PC-9 (cell line): ENCODE measurements around the gene NSD2. TPM values are rescaled to one million over a fixed set of nuclear protein-coding genes. Genes with fewer than 3 reads are reported as not detected.

Experiments
- BruUV-seq: library from RNA; stranded (reverse); fragments of 400-500 nt; replicated peaks from 2 replicates; lab custom pipeline; 2021; lab: Mats Ljungman, UMichigan
- CTCF ChIA-PET: fragments of 300-600 bp; sonication (Branson Sonifier 250); formaldehyde crosslinking; loops from one replicate; lab custom pipeline; 2022; ENCODE audit warnings: antibody characterized with exemption; lab: Charles Lee
- POLR2A ChIA-PET: fragments of 300-600 bp; sonication (Branson Sonifier 250); formaldehyde crosslinking; loops from one replicate; lab custom pipeline; 2022; ENCODE audit warnings: antibody characterized with exemption; ENCODE audit not compliant: unreplicated experiment; lab: Charles Lee
- DNase-seq, 2 experiments: peaks; one replicate each; pipeline versions ENCODE4 v3.0.0 to v3.0.0-alpha.2; 2015 to 2022; ENCODE audit warnings: mixed read lengths in 1 of 2
- H2AFZ ChIP-seq: fragments of 200-600 bp; sonication (generic); 2 replicates; pipeline ENCODE4 v1.8.1; 2017; ENCODE audit warnings: antibody characterized with exemption
- H3F3A ChIP-seq: fragments of 200-600 bp; sonication (generic); 2 replicates; pipeline ENCODE4 v1.8.1; 2017; ENCODE audit warnings: antibody characterized with exemption, mild to moderate bottlenecking, low read depth; ENCODE audit not compliant: insufficient read depth
- H3K27ac ChIP-seq: fragments of 200-600 bp; sonication (generic); 2 replicates; pipeline ENCODE4 v1.6.1; 2016; ENCODE audit warnings: mixed run types
- H3K27me3 ChIP-seq: fragments of 200-600 bp; sonication (generic); 2 replicates; pipeline ENCODE4 v1.6.1; 2016; ENCODE audit warnings: low read depth, mixed run types; ENCODE audit not compliant: insufficient read depth
- H3K36me3 ChIP-seq: fragments of 200-600 bp; sonication (generic); 2 replicates; pipeline ENCODE4 v1.6.1; 2016; ENCODE audit warnings: low read depth, mixed run types
- H3K4me1 ChIP-seq: fragments of 200-600 bp; sonication (generic); replicated peaks from 2 replicates; pipeline ENCODE4 v1.6.1; 2016; ENCODE audit warnings: mixed run types; ENCODE audit not compliant: insufficient read depth
- H3K4me2 ChIP-seq: fragments of 200-600 bp; sonication (generic); 2 replicates; pipeline ENCODE4 v1.6.1; 2017; ENCODE audit warnings: mixed run types
- H3K4me3 ChIP-seq: fragments of 200-600 bp; sonication (generic); 2 replicates; pipeline ENCODE4 v1.6.1; 2016; ENCODE audit warnings: mixed run types
- H3K79me2 ChIP-seq: fragments of 200-600 bp; sonication (generic); 2 replicates; pipeline ENCODE4 v1.6.1; 2017; ENCODE audit warnings: low read depth, mixed run types
- H3K9me2 ChIP-seq: fragments of 200-600 bp; sonication (generic); 2 replicates; pipeline ENCODE4 v1.8.1; 2017; ENCODE audit warnings: mild to moderate bottlenecking; ENCODE audit not compliant: insufficient read depth
- H3K9me3 ChIP-seq: fragments of 200-600 bp; sonication (generic); 2 replicates; pipeline ENCODE4 v1.8.1; 2016; ENCODE audit warnings: low read depth; ENCODE audit not compliant: insufficient read depth
- H4K20me1 ChIP-seq: fragments of 200-600 bp; sonication (generic); 2 replicates; pipeline ENCODE4 v1.8.1; 2017; ENCODE audit not compliant: insufficient read depth
- CTCF ChIP-seq: fragments of 200-600 bp; sonication (generic); conservative IDR thresholded peaks from 2 replicates; pipeline ENCODE4 v1.6.1; 2017; ENCODE audit warnings: mixed run types, antibody characterized with exemption, mild to moderate bottlenecking, moderate library complexity
- EZH2 ChIP-seq: fragments of 200-600 bp; sonication (generic); IDR thresholded peaks from 2 replicates; pipeline ENCODE4 v1.8.0; 2017; ENCODE audit warnings: antibody characterized with exemption, low read depth
- intact Hi-C: fragments of 100-400 bp; cut with micrococcal nuclease; formaldehyde crosslinking; loops from one replicate; pipeline ENCODE4 v1.10.0; 2022; ENCODE audit not compliant: unreplicated experiment
- total RNA-seq: library from RNA; stranded (reverse); gene quantifications from 2 replicates; pipeline ENCODE4 v1.2.3, GENCODE V29; 2021

The NSD2 gene
- total RNA-seq, 1 experiment from 2014 or later: 176 TPM

GRCh38 chr4:1987296-1987695 is 116.1 kb downstream of the NSD2 start:
- no peaks in the 10 kb centered on the region for H3K4me1 ChIP-seq
- ChIA-PET POLR2A (no interaction called here), CTCF (no interaction called here)
- H3K27me3 ChIP-seq: no peaks in the 10 kb centered on the region
- H3K9me2 ChIP-seq: no peaks in the 10 kb centered on the region
- TF ChIP-seq EZH2 (no peak), CTCF (no peak)
- H3F3A ChIP-seq: peaks cover 5% of the 10 kb centered on the region; the same call in 1 of the 2 replicates
- H2AFZ ChIP-seq: no peak overlapping the region
- no peak overlapping the region for H3K4me2 ChIP-seq
- H3K27ac ChIP-seq: no peak overlapping the region
- H3K79me2 ChIP-seq: peaks cover 5% of the 10 kb centered on the region; the same call in 1 of the 2 replicates
- H3K36me3 ChIP-seq: 0 out of 2 replicates have a peak, but pooled peaks cover 10% of the 10 kb centered on the region
- no TSS peak for BruUV-seq
- intact Hi-C loops: no loop called here
- H3K4me3 ChIP-seq: no peak overlapping the region
- peaks cover 11% of the 10 kb centered on the region for H4K20me1 ChIP-seq
- no peak for DNase-seq
- H3K9me3 ChIP-seq: no peaks in the 10 kb centered on the region

GRCh38 chr4:1987721-1988326 is 116.6 kb downstream of the NSD2 start:
- Histone ChIP-seq H3F3A (no peaks in the 10 kb centered on the region; the same call in 1 of the 2 replicates), H3K4me1 (no peaks in the 10 kb centered on the region), H4K20me1 (peaks cover 6% of the 10 kb centered on the region), H3K27me3 (no peaks in the 10 kb centered on the region), H3K9me3 (no peaks in the 10 kb centered on the region), H2AFZ (no peak overlapping the region), H3K4me3 (no peak overlapping the region), H3K4me2 (no peak overlapping the region), H3K27ac (no peak overlapping the region), H3K79me2 (peaks cover 10% of the 10 kb centered on the region), H3K9me2 (no peaks in the 10 kb centered on the region), H3K36me3 (0 out of 2 replicates have a peak, but pooled peaks cover 9% of the 10 kb centered on the region)
- ChIA-PET POLR2A (no interaction called here), CTCF (no interaction called here)
- TF ChIP-seq EZH2 (no peak), CTCF (no peak)
- intact Hi-C loops: no loop called here
- no peak for DNase-seq
- BruUV-seq: no TSS peak

- BruUV-seq: no TSS peak
- Histone ChIP-seq H3F3A (no peaks in the 10 kb centered on the region; the same call in 1 of the 2 replicates), H3K36me3 (0 out of 2 replicates have a peak, but pooled peaks cover 5% of the 10 kb centered on the region), H3K4me2 (no peak overlapping the region), H3K9me3 (no peaks in the 10 kb centered on the region), H4K20me1 (peaks cover 6% of the 10 kb centered on the region), H3K4me3 (no peak overlapping the region), H2AFZ (no peak overlapping the region), H3K27ac (no peak overlapping the region), H3K4me1 (no peaks in the 10 kb centered on the region), H3K79me2 (peaks cover 15% of the 10 kb centered on the region), H3K27me3 (no peaks in the 10 kb centered on the region), H3K9me2 (no peaks in the 10 kb centered on the region)
- intact Hi-C loops: no loop called here
- ChIA-PET CTCF (no interaction called here), POLR2A (interaction anchor here (0.6 kb wide), 1 partner anchor 18 kb away, joined by 3 read pairs; no protein-coding TSS in a partner anchor)
- no peak for TF ChIP-seq EZH2
- TF ChIP-seq CTCF: no peak
- no peak for DNase-seq
These were observed 117.1 kb downstream of the NSD2 start for GRCh38 chr4:1988327-1988724.
